Erythroblast (primary cell): ENCODE measurements around the gene TULP4.

Experiments
- GATA1 ChIP-seq: IDR thresholded peaks from 2 replicates; pipeline ENCODE4 v1.6.1; 2011; ENCODE audit warnings: low read depth, mild to moderate bottlenecking, control low read depth, low read length, moderate library complexity
- POLR2A ChIP-seq: IDR thresholded peaks from 2 replicates; pipeline ENCODE4 v1.6.1; 2011; ENCODE audit warnings: mild to moderate bottlenecking, low read length

DNA sequence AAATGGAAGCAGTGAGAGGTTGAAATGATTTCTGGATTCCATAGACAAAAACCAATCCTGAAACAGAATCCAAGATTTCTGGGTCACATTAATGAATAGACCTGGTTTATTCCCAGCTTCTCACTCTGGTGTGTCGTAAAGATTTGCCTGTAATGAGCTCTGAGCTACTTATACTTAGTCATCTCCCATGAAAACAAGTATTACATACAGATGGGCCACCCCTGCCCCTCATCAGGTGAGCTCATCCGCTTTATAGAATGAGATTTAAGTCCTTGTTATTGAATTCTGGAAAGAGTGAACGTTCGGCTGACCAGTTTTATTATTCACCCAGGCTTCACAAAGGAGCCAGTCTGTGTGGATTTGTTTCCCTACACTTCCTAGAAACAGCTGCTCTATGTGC is 200.5 kb downstream of the TULP4 start:
- no peak for TF ChIP-seq POLR2A
- TF ChIP-seq GATA1: no peak
